Subcutaneous adipose tissue (tissue), 4 donors: Measurements from ENCODE around the gene C6orf47. TPM values are rescaled to one million over a fixed set of nuclear protein-coding genes. Genes with fewer than 3 reads are reported as not detected.

Experiments used
- CTCF ChIP-seq: fragments of 450-650 bp; IDR thresholded peaks from one replicate; pipeline ENCODE4 v1.5.1; 2016; ENCODE audit warnings: low read depth, mild to moderate bottlenecking, control low read depth, antibody characterized with exemption, moderate library complexity
- total RNA-seq, 4 donors: library from RNA; depleted of rRNA; stranded (reverse); fragments of >200 nt; gene quantifications; one replicate each; pipeline ENCODE4 v1.1.0, GENCODE V29; 2016

Gene C6orf47
- total RNA-seq, 4 donors from 2014 or later = 12.9 to 19.2 (median 15.7) TPM

GRCh38 chr6:31666337-31666965, 5.9 kb upstream of the C6orf47 start:
- no peak for TF ChIP-seq CTCF

- no peak for TF ChIP-seq CTCF
Measured at GRCh38 chr6:31665501-31666336, 5.1 kb upstream of the C6orf47 start, which contains the start of gene CSNK2B. Gene CSNK2B, plus strand, starts transcription at chr6:31666080. Its CDS starts 752 bp downstream, at chr6:31666832.

GRCh38 chr6:31664790-31665500, 4.4 kb upstream of the C6orf47 start, which contains the start of gene GPANK1:
Gene GPANK1, minus strand, starts transcription at chr6:31664997. Its CDS starts 519 bp downstream, at chr6:31664478.
- no peak for TF ChIP-seq CTCF

GRCh38 chr6:31663961-31664789, 3.6 kb upstream of the C6orf47 start:
- no peak for TF ChIP-seq CTCF

- no peak for TF ChIP-seq CTCF
Measured at GRCh38 chr6:31663126-31663960, 2.8 kb upstream of the C6orf47 start.

GRCh38 chr6:31662124-31662723, 1.6 kb upstream of the C6orf47 start:
- no peak for TF ChIP-seq CTCF
